A549 (cell line): ENCODE data around the gene XPC. TPM values are rescaled to one million over a fixed set of nuclear protein-coding genes. Genes with fewer than 3 reads are reported as not detected.

Source experiments
- ATAC-seq, 2 experiments: fragments of 200-7000 bp in 1 of 2; fragments of >200 bp in 1 of 2; cut with Nextera tagmentation in 1 of 2; cut with Tn5 transposase in 1 of 2; 3 replicates each; pipeline versions ENCODE4 v1.8.0 to v1.9.1; 2018 to 2020; ENCODE audit warnings: mild to moderate bottlenecking in 1 of 2, moderate library complexity in 1 of 2
- CTCF ChIA-PET: fragments of 300-600 bp; sonication (Branson Sonifier 250); formaldehyde crosslinking; extraction: SDS; loops from one replicate; lab custom pipeline; 2021; ENCODE audit warnings: antibody characterized with exemption, inconsistent platforms; lab: Yijun Ruan, JAX
- POLR2A ChIA-PET: fragments of 350-600 bp; formaldehyde crosslinking; extraction: SDS; loops from one replicate; lab custom pipeline; 2021; ENCODE audit warnings: antibody characterized with exemption, inconsistent platforms; lab: Yijun Ruan, JAX
- DNase-seq, 2 experiments: peaks; one replicate each; pipeline versions ENCODE4 v3.0.0 to v3.0.0-alpha.2; 2011 to 2016; ENCODE audit warnings: low read depth in 1 of 2, low spot score in 1 of 2
- FAIRE-seq: peaks from 2 replicates; lab custom pipeline; 2011; peaks lifted over from hg19 to GRCh38; lab: Jason Lieb, UNC
- H3K27ac ChIP-seq, 2 experiments: fragments of >200 bp; sonication (Bioruptor Twin); formaldehyde crosslinking; 3 replicates each; pipeline ENCODE4 v1.5.1; 2016 to 2017
- H3K4me1 ChIP-seq: fragments of >200 bp; sonication (Bioruptor Twin); formaldehyde crosslinking; 3 replicates; pipeline ENCODE4 v1.6.1; 2016
- H3K4me2 ChIP-seq: fragments of >200 bp; sonication (Bioruptor Twin); formaldehyde crosslinking; 3 replicates; pipeline ENCODE4 v1.6.1; 2016
- H3K4me3 ChIP-seq: fragments of >200 bp; sonication (Bioruptor Twin); formaldehyde crosslinking; 3 replicates; pipeline ENCODE4 v1.5.1; 2016
- H3K9me3 ChIP-seq: fragments of >200 bp; sonication (Bioruptor Twin); formaldehyde crosslinking; 3 replicates; pipeline ENCODE4 v1.6.1; 2016
- BCL3 ChIP-seq: fragments of >200 bp; sonication (Bioruptor Twin); formaldehyde crosslinking; IDR thresholded peaks from 3 replicates; pipeline ENCODE4 v1.6.1; 2016
- CBX2 ChIP-seq: fragments of 200-600 bp; sonication (generic); IDR thresholded peaks from 2 replicates; pipeline ENCODE4 v1.6.1; 2016; ENCODE audit warnings: low read depth, mild to moderate bottlenecking, borderline replicate concordance
- CEBPB ChIP-seq, 2 experiments: fragments of >200 bp in 1 of 2; sonication (Bioruptor Twin) in 1 of 2; formaldehyde crosslinking in 1 of 2; IDR thresholded peaks; 2 replicates each; pipeline ENCODE4 v1.6.1; 2012 to 2016
- CHD2 ChIP-seq: fragments of 150-350 bp; IDR thresholded peaks from 2 replicates; pipeline ENCODE4 v1.6.1; 2014; ENCODE audit warnings: low read length; ENCODE audit not compliant: partially characterized antibody
- CTCF ChIP-seq: fragments of >200 bp; sonication (Bioruptor Twin); formaldehyde crosslinking; IDR thresholded peaks from 3 replicates; pipeline ENCODE4 v1.5.1; 2016
- EP300 ChIP-seq, 2 experiments: fragments of >200 bp; sonication (Bioruptor Twin); formaldehyde crosslinking; IDR thresholded peaks; 2 replicates in 1 of 2; 3 replicates in 1 of 2; pipeline ENCODE4 v1.6.1; 2016 to 2017
- ESRRA ChIP-seq: fragments of 150-350 bp; IDR thresholded peaks from 2 replicates; pipeline ENCODE4 v1.6.1; 2014; ENCODE audit warnings: mild to moderate bottlenecking, low read length, borderline replicate concordance
- HDAC2 ChIP-seq: fragments of 200-600 bp; sonication (generic); IDR thresholded peaks from 2 replicates; pipeline ENCODE4 v1.6.1; 2016
- HOXB13 ChIP-seq: fragments of 250-450 bp; sonication (Bioruptor Pico); IDR thresholded peaks from 2 replicates; pipeline ENCODE4 v1.5.0; 2020; ENCODE audit warnings: low read depth, mild to moderate bottlenecking, moderate library complexity
- JUN ChIP-seq, 2 experiments: fragments of >200 bp; sonication (Bioruptor Twin); formaldehyde crosslinking; IDR thresholded peaks; 2 replicates in 1 of 2; 3 replicates in 1 of 2; pipeline ENCODE4 v1.6.1; 2016 to 2017
- KDM1A ChIP-seq: fragments of 200-600 bp; sonication (generic); IDR thresholded peaks from 2 replicates; pipeline ENCODE4 v1.6.1; 2016; ENCODE audit warnings: low read depth, mild to moderate bottlenecking
- KDM5A ChIP-seq: fragments of 200-600 bp; sonication (generic); IDR thresholded peaks from 2 replicates; pipeline ENCODE4 v1.6.1; 2016; ENCODE audit warnings: antibody characterized with exemption, mild to moderate bottlenecking
- MYC ChIP-seq: IDR thresholded peaks from 2 replicates; pipeline ENCODE4 v1.6.1; 2012; ENCODE audit warnings: mild to moderate bottlenecking, inconsistent platforms, low read length, improper control_type of control experiment, borderline replicate concordance
- PBX3 ChIP-seq: IDR thresholded peaks from 2 replicates; pipeline ENCODE4 v1.6.1; 2012
- POLR2AphosphoS2 ChIP-seq: conservative IDR thresholded peaks from 2 replicates; pipeline ENCODE4 v1.6.1; 2012; ENCODE audit warnings: low read length, improper control_type of control experiment, inconsistent platforms
- RNF2 ChIP-seq: fragments of 200-600 bp; sonication (generic); IDR thresholded peaks from 2 replicates; pipeline ENCODE4 v1.6.1; 2016; ENCODE audit warnings: low read depth, mild to moderate bottlenecking, antibody characterized with exemption, moderate library complexity, borderline replicate concordance
- ZC3H11A ChIP-seq: fragments of 450-650 bp; IDR thresholded peaks from 2 replicates; pipeline ENCODE4 v1.6.1; 2014; ENCODE audit warnings: antibody characterized with exemption, mild to moderate bottlenecking
- ZSCAN20 ChIP-seq: fragments of 250-450 bp; sonication (Bioruptor Pico); IDR thresholded peaks from 2 replicates; pipeline ENCODE4 v1.8.0; 2022; ENCODE audit warnings: mild to moderate bottlenecking, moderate library complexity
- WGBS: methylation state at CpG from one replicate; pipeline ENCODE4 v1.1.6; 2017; ENCODE audit errors: missing lambda C conversion rate; 5-methylcytosine and 5-hydroxymethylcytosine counted together
- polyA plus RNA-seq, 4 experiments: library from polyadenylated mRNA; depleted of rRNA in 3 of 4; stranded (reverse); fragments of >200 nt; fragmentation: RNase III in 1 of 4; extraction: RNeasy Plus Mini Kit Qiagen cat#74134 plus additional on column Dnase treatment in 1 of 4; gene quantifications; 2 replicates in 3 of 4; 3 replicates in 1 of 4; pipeline ENCODE4 v1.2.3, GENCODE V29; 2011 to 2017

The XPC gene
- polyA plus RNA-seq, 2 of the 4 experiments (the other 2 are of a cell fraction): 35.4 to 36.3 TPM

DNA sequence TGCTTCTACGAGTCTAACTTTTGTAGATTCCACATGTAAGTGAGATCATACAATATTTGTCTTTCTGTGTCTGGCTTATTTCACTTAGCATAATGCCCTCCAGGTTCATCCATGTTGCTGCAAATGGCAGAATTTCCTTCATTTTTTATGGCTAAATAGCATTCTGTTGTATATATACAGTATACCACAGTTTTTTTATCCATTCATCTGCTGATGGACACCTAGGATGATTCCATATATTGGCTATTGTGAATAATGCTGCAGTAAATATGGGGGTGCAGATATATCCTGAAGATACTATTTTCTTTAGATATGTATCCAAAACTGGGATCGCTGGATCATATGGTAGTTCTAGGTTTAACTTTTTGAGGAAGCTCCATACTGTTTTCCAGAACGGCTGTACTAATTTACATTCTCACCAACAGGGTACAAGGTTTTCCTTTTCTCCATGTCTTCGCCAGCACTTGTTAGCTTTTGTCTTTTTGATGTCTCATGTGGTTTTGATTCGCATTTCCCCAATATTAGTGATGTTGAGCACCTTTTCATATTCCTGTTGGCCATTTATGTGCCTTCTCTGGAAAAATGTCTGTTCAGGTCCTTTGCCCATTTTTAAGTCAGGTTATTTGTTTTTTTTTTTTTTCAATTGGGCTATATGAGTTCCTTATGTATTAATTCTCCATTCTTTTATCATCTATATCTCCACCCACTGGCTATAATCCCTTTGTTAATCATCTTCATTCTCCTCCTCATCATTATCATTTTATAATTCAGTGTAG is 80.6 kb downstream of the XPC start:
- TF ChIP-seq RNF2: no peak
- no peak for TF ChIP-seq BCL3
- no peak for TF ChIP-seq CBX2
- TF ChIP-seq JUN (IDR thresholded peaks at IDR 0.05): no peak
- no peak for TF ChIP-seq HOXB13 (CRISPR knock-in tag)
- TF ChIP-seq EP300 (IDR thresholded peaks at IDR 0.05): no peak
- TF ChIP-seq CTCF: no peak
- no peak for TF ChIP-seq CEBPB (IDR thresholded peaks at IDR 0.05)
- TF ChIP-seq POLR2AphosphoS2: no peak
- TF ChIP-seq KDM5A: no peak
- TF ChIP-seq HDAC2: no peak
- TF ChIP-seq, all 56 proteins: peak for 0
- H3K4me1 ChIP-seq: no peaks in the 10 kb centered on the region
- 54% methylated on average over 5 of the region's 5 CpGs for WGBS
- no peak overlapping the region for H3K4me3 ChIP-seq
- DNase-seq (no peak), FAIRE-seq (no peak), ATAC-seq (no peak)
- 0 out of 3 replicates have a peak, but pooled peaks cover 6% of the 10 kb centered on the region for H3K9me3 ChIP-seq
- H3K4me2 ChIP-seq: no peak overlapping the region
- ChIA-PET POLR2A (no interaction called here), CTCF (no interaction called here)
- H3K27ac ChIP-seq: no peak overlapping the region

GRCh38 chr3:14096742-14097141 is 81.7 kb downstream of the XPC start:
- peak; percentile 72 to 87; a peak in 5 of 6 replicates for ATAC-seq
- CTCF ChIA-PET: no interaction called here
- 49% methylated on average over 3 of the region's 3 CpGs for WGBS

More at GRCh38 chr3:14096742-14097141, 81.7 kb downstream of the XPC start:
- DNase-seq (peak in 1 of 2 experiments; percentile 23), FAIRE-seq (no peak)
- no peaks in the 10 kb centered on the region for H3K4me1 ChIP-seq
- POLR2A ChIA-PET: no interaction called here
- TF ChIP-seq KDM1A (no peak), PBX3 (no peak), ESRRA (no peak), MYC (no peak), CHD2 (no peak), ZSCAN20 (CRISPR knock-in tag) (no peak), ZC3H11A (no peak)
- no peak overlapping the region for H3K4me3 ChIP-seq
- no peak overlapping the region for H3K27ac ChIP-seq
- 0 out of 3 replicates have a peak, but pooled peaks cover 6% of the 10 kb centered on the region for H3K9me3 ChIP-seq
- no peak overlapping the region for H3K4me2 ChIP-seq

Other genes with a start within 250 kb of the XPC start
- gene CHCHD4, start 53.7 kb downstream of the XPC start, polyA plus RNA-seq (2011; rRNA removed): 41.9 and 48.8 TPM in 2 replicates
- gene CHCHD4, start 53.7 kb downstream of the XPC start, polyA plus RNA-seq (2017; fragmentation: RNase III; extraction: RNeasy Plus Mini Kit Qiagen cat#74134 plus additional on column Dnase treatment): 35.1 to 37.6 TPM (median 37.3 TPM) in 3 replicates
- gene TMEM43, start 53.5 kb downstream of the XPC start, polyA plus RNA-seq (2011; rRNA removed): 75.2 and 79.0 TPM in 2 replicates
- gene TMEM43, start 53.5 kb downstream of the XPC start, polyA plus RNA-seq (2017; fragmentation: RNase III; extraction: RNeasy Plus Mini Kit Qiagen cat#74134 plus additional on column Dnase treatment): 41.1 to 45.5 TPM (median 42.1 TPM) in 3 replicates
- gene LSM3, start 216 bp upstream of the XPC start, polyA plus RNA-seq (2011; rRNA removed): 11.8 and 23.9 TPM in 2 replicates
- gene LSM3, start 216 bp upstream of the XPC start, polyA plus RNA-seq (2017; fragmentation: RNase III; extraction: RNeasy Plus Mini Kit Qiagen cat#74134 plus additional on column Dnase treatment): 32.0 to 36.1 TPM (median 33.0 TPM) in 3 replicates
- gene SLC6A6, start 224.0 kb upstream of the XPC start, polyA plus RNA-seq (2011; rRNA removed): 73.3 and 76.2 TPM in 2 replicates
- 66.2 to 73.8 TPM (median 66.5 TPM) in 3 replicates for gene SLC6A6, start 224.0 kb upstream of the XPC start, polyA plus RNA-seq (2017; fragmentation: RNase III; extraction: RNeasy Plus Mini Kit Qiagen cat#74134 plus additional on column Dnase treatment)